ELR (cell line): ENCODE data around the gene DLGAP4.
A peak's percentile ranks its signal among the peaks of the same experiment; 100 is the strongest.
"Not testable (repeated sequence)": the region's sequence is repeated elsewhere in the genome, so short reads cannot be mapped to it uniquely, and the experiment has no call there.

Experiments
- DNase-seq: peaks from one replicate; pipeline ENCODE4 v3.0.0-alpha.2; 2015; ENCODE audit warnings: low read depth

The DLGAP4 gene

GRCh38 chr20:36377348-36378326, 71.5 kb downstream of the DLGAP4 start:
- DNase-seq = no peak

- DNase-seq = no peak
These were observed 72.5 kb downstream of the DLGAP4 start for GRCh38 chr20:36378686-36379085.

- not testable (repeated sequence) for DNase-seq
These were observed 73.8 kb downstream of the DLGAP4 start for GRCh38 chr20:36379914-36380313.

GRCh38 chr20:36384022-36384619, 78.0 kb downstream of the DLGAP4 start:
- peak; percentile 70 for DNase-seq

GRCh38 chr20:36385503-36385902, 79.4 kb downstream of the DLGAP4 start:
- DNase-seq = no peak

- no peak for DNase-seq
These were observed 80.1 kb downstream of the DLGAP4 start for GRCh38 chr20:36386236-36386635.

- no peak for DNase-seq
These were observed 84.1 kb downstream of the DLGAP4 start for GRCh38 chr20:36390269-36390668.

GRCh38 chr20:36390719-36391415, 84.7 kb downstream of the DLGAP4 start:
- peak; percentile 34 for DNase-seq

GRCh38 chr20:36391456-36391855, 85.3 kb downstream of the DLGAP4 start:
- DNase-seq = peak; percentile 54

- no peak for DNase-seq
These were observed 85.8 kb downstream of the DLGAP4 start for GRCh38 chr20:36391955-36392354.

- DNase-seq = no peak
These were observed 86.8 kb downstream of the DLGAP4 start for GRCh38 chr20:36392989-36393388.

- no peak for DNase-seq
These were observed 88.3 kb downstream of the DLGAP4 start for GRCh38 chr20:36394340-36394965.

- no peak for DNase-seq
These were observed 90.2 kb downstream of the DLGAP4 start for GRCh38 chr20:36396340-36396739.

- no peak for DNase-seq
These were observed 90.9 kb downstream of the DLGAP4 start for GRCh38 chr20:36396847-36397630.

- DNase-seq = no peak
These were observed 92.4 kb downstream of the DLGAP4 start for GRCh38 chr20:36398515-36398914.

GRCh38 chr20:36399147-36399968, 93.2 kb downstream of the DLGAP4 start:
- DNase-seq = peak; percentile 76

GRCh38 chr20:36399969-36400545, 93.9 kb downstream of the DLGAP4 start:
- no peak for DNase-seq

GRCh38 chr20:36400909-36401735, 95.0 kb downstream of the DLGAP4 start:
- DNase-seq = no peak

- no peak for DNase-seq
These were observed 96.6 kb downstream of the DLGAP4 start for GRCh38 chr20:36402708-36403107.
